ENCODE results near the gene PPP4C. TPM values are rescaled to one million over a fixed set of nuclear protein-coding genes. Genes with fewer than 3 reads are reported as not detected.

PPP4C gene
- total RNA-seq, 1 experiment from 2014 or later = 163 TPM

DNA sequence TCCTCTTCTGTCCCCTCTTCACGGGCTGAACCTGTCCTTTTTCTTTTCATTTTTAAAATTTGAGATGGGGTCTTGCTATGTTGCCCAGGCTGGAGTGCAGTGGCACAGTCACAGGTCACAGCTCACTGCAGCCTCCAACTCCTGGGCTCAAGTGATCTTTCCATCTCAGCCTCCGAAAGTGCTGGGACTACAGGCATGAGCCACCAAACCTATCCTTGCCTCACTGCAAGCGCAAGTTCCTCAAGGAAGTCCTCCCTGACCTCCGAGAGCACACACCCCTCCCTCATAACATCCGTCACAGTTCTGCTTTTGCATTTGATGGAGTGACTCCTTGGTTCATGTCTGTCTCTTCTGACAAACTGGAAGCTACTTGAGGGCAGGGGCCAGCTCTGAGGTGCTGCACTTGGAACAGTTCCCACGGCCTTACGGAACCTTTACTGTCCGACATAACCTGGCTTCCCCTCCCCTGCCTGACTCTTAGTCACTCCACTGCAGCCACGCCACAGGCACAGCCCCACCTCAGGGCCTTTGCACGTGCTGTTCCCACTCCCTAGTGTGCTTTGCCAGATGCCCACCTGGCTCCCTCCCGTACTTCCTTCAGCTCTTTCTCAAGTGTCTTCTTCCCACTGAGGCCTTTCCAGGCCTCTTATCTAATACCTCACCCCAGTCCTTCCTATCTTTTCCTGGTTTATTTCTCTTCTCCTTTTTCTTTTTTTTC, 11.5 kb downstream of the PPP4C start:
- Histone ChIP-seq H3K9ac (ENCODE audit: extremely low read depth, insufficient read length, low read length) (no peak overlapping the region), H2BK120ac (ENCODE audit: low read depth, low read length, poor library complexity, severe bottlenecking) (no peak overlapping the region), H3K79me2 (ENCODE audit: insufficient read depth, low read length) (no peaks in the 10 kb centered on the region), H3K27me3 (ENCODE audit: insufficient read depth, low read length) (no peaks in the 10 kb centered on the region), H3K18ac (ENCODE audit: insufficient read length, low read depth, low read length) (no peak overlapping the region), H2AK5ac (ENCODE audit: insufficient read length, low read length) (no peak overlapping the region), H3K4ac (ENCODE audit: low read depth, low read length) (no peak overlapping the region), H3K9me3 (ENCODE audit: control insufficient read depth, low read depth, low read length) (no peaks in the 10 kb centered on the region), H2BK12ac (ENCODE audit: insufficient read length, low read depth, low read length) (no peak overlapping the region), H2AFZ (ENCODE audit: low read length) (no peak overlapping the region), H2BK5ac (ENCODE audit: insufficient read length, low read length) (no peak overlapping the region), H3K4me2 (ENCODE audit: insufficient read depth, insufficient read length, low read length) (no peak overlapping the region), H3K14ac (ENCODE audit: insufficient read depth, low read length) (no peak overlapping the region; the same call in 1 of the 2 replicates), H4K5ac (ENCODE audit: insufficient read length, low read depth, low read length) (no peak overlapping the region), H4K8ac (replicated peaks; ENCODE audit: insufficient read length, low read depth, low read length) (no peak overlapping the region), H2BK15ac (ENCODE audit: low read depth, low read length) (no peak overlapping the region), H4K91ac (ENCODE audit: insufficient read length, low read depth, low read length) (no peak overlapping the region), H2BK20ac (ENCODE audit: low read depth, low read length, poor library complexity, severe bottlenecking) (no peak overlapping the region), H3K27ac (ENCODE audit: insufficient read length, low read depth, low read length) (no peak overlapping the region), H3K23ac (ENCODE audit: insufficient read length, low read depth, low read length) (no peak overlapping the region), H3K79me1 (ENCODE audit: insufficient read depth, low read depth, low read length, poor library complexity, severe bottlenecking) (no peaks in the 10 kb centered on the region), H3K4me1 (ENCODE audit: insufficient read depth, low read length) (no peaks in the 10 kb centered on the region), H4K20me1 (ENCODE audit: control insufficient read depth, insufficient read depth, insufficient read length) (no peaks in the 10 kb centered on the region), H3K23me2 (ENCODE audit: insufficient read length, low read depth, low read length, poor library complexity, severe bottlenecking) (peaks cover 8% of the 10 kb centered on the region), H3K56ac (ENCODE audit: insufficient read length, low read depth, low read length) (no peak overlapping the region), H3T11ph (ENCODE audit: low read length) (no peak overlapping the region)
- Mint-ChIP-seq H3K9me3 (no peaks in the 10 kb centered on the region; a peak in 1 of 5 replicates), H3K4me1 (peaks cover 4 to 10% of the 10 kb centered on the region in 2 experiments; a peak in 2 of 4 replicates), H3K27ac (peak overlapping the region in 1 of 3 experiments; percentile 40; a peak in 1 of 7 replicates), H3K27me3 (ENCODE audit: low read depth) (peaks cover 4% of the 10 kb centered on the region; the same call in 1 of the 2 replicates), H3K4me3 (no peak overlapping the region), H3K36me3 (ENCODE audit: insufficient read depth in 1 of 3, low read depth in 3 of 3) (peaks cover 17 to 38% (median 38%) of the 10 kb centered on the region in 3 experiments; a peak in 6 of 7 replicates)
- TF ChIP-seq, protein P1, sequence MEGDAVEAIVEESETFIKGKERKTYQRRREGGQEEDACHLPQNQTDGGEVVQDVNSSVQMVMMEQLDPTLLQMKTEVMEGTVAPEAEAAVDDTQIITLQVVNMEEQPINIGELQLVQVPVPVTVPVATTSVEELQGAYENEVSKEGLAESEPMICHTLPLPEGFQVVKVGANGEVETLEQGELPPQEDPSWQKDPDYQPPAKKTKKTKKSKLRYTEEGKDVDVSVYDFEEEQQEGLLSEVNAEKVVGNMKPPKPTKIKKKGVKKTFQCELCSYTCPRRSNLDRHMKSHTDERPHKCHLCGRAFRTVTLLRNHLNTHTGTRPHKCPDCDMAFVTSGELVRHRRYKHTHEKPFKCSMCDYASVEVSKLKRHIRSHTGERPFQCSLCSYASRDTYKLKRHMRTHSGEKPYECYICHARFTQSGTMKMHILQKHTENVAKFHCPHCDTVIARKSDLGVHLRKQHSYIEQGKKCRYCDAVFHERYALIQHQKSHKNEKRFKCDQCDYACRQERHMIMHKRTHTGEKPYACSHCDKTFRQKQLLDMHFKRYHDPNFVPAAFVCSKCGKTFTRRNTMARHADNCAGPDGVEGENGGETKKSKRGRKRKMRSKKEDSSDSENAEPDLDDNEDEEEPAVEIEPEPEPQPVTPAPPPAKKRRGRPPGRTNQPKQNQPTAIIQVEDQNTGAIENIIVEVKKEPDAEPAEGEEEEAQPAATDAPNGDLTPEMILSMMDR (conservative IDR thresholded peaks at IDR 0.05) = no peak
- WGBS (ENCODE audit: extremely low coverage, insufficient read length, low lambda C conversion rate) = no CpG with 5 or more reads among the region's 11 CpGs
- no peak for DNase-seq
